CD1c-positive myeloid dendritic cell (primary cell): ENCODE results near the gene SLX4IP.

Experiments used
- DNase-seq: peaks from one replicate; pipeline ENCODE4 v3.0.0-alpha.2; 2016; ENCODE audit errors: extremely low spot score

Gene SLX4IP

DNA sequence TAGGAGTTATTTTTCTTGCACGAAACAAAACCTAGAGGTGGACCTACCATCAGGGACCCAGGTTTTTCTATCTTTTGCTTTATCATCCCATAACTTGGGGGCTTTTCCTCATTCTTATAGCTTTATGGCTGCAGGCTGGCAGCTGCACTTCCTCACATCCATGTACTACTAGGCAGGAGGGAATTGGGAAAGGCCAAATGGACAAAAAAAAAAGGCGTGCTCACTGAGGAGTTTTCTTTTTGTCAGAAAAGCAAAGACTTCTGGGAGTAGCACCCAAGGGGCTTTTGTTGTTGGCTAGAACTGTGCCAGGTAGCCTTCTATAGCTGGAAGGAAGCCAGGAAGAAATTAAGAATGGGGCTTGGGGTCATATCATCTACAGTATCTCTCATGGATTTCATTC lies 61.4 kb downstream of the SLX4IP start:
- no peak for DNase-seq

DNA sequence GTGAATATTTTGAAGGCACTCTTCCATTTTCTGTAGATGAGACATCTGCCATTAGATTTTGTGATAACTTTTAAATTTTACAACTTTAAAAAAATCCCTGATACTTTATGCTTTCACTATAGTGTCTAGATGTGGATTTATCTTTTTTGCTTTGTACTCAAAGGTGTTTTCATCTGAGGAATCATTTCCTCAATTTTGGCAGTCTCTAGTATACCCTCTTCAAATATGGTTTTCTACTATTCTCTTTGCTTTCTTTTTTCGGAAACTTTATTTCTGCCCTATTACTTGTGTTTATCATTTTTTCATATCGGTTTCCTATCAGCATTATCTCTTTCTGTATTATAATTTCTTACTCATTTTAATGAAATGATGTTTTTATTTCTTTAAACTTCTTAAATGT lies 62.2 kb downstream of the SLX4IP start:
- no peak for DNase-seq

DNA sequence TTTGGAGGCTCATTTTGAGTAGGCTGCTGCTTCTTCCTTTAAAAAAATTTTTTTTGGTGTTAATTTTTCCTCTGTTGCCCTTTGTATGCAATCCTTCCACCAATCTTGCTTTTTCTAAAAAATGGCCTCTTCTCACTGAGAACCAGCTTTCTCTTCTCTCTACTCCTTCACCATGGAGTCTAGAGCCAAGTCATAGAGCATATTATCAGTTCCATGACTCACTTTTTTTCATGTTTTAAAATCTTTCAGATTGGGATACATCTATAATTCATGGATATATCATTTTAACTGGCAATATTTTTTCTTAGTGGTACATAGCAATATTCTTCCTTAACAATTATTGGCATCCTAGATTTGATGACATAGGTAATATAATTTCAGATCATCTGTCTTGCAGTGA lies 62.7 kb downstream of the SLX4IP start:
- DNase-seq = no peak

DNA sequence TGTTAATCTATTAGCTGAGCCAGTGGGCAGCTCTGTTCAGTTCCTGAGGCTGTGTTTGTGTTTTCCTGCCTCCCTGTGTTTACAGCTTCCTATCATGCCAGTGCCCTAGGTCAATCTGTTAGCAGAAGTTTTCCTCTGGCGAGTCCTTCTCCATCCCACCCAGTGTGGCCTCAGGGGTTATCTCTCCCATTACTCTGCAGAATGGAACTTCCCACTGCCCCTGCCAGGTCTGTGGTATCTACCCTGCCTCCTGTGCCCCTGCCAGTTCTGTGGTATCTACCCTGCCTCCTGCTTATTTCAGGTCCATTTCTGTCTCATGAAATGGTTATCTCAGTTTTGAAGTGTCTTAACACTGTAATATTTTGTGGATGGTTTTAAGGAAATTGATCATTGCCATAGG lies 63.1 kb downstream of the SLX4IP start:
- DNase-seq = no peak

DNA sequence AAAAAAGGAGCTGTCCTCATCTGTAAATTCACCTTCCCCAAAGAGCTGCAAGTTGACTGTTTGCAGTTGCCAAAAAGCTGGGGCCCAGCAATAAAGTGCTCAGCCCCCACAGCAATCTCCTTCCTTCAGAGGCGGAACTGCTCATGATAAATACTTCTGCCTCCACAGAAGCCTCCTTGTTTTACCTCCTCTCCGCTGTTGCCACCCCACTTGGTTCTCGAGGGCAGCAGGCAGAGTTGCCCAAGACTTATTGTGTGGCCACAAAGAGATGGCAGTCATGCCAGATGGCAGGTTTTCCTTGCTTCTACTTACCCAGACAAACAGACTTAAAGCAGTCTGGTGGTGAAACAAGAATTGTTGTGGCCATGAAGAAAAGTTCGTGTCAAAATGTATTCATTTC lies 66.3 kb downstream of the SLX4IP start:
- peak; percentile 62 for DNase-seq

DNA sequence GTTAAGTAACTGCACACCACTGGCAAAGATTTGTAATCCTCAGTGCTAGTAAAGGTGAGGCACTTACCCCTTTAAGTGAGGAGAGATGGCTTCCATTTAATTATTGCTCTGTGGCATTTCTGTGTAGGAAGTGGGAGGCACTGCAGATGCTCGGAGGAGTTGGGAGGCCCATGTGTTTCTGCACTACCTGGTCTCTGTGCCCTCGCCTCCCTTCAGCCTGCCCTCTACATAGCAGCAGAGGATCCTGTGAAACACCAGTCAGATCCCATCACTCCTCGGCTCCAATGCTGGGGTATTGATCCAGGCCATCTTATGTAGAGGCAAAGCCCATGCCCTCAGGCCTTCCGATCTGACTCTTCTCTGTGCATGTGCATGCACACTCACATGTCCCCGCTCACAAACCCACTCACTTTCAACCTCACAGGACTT lies 67.0 kb downstream of the SLX4IP start:
- no peak for DNase-seq

DNA sequence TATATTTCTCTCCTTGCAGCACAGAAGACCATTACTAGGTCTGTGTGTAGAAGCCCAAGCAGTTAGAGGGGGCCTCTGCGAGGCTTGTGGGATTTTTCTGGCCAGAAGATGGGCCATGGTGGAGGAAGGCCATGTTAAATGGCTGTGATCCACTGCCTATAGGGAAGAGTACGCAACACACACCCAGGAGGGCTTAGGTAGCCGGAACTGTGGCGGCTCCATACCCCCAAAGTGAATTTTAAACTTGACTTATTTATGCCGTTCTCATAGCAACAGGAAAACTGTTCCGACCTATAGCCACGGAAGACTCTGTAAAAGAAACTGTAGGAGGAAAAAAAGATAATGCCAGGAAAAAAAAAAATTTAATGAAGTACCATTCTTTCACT lies 69.5 kb downstream of the SLX4IP start:
- DNase-seq = no peak

DNA sequence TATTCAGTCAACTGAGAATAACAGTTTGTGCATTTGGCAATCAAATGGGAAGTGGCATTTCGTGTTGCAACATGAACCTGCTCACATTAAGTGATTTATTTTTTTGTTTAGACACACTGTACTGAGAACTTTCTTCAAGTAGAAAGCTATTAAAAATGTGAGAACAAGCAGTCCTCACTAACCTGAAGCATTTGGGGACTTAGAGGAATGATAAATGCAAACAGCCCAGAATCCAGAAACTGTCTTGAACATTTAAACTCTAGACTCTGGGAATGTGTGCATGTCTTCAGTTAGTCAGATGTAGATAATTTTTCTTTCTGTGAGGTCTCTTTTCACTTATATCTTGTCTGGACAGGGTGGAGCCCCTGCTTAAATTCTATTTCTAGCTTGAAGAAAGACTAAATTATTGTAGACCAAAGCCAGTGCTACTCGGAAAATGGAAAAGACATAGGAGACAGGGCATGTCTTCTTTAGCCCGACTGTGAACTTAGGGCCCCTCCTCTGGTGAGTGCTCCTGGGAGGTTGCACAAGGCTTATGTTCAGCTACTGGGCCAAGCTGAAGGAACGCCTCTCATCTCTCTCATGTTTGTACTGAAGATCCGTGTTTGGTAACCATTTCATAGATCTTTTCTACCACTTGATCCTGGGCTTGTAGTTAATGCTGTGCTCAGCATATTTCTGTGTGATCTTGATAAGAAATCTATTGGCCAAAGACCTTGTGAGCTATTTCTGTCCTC lies 70.1 kb downstream of the SLX4IP start:
- peak; percentile 78 for DNase-seq

DNA sequence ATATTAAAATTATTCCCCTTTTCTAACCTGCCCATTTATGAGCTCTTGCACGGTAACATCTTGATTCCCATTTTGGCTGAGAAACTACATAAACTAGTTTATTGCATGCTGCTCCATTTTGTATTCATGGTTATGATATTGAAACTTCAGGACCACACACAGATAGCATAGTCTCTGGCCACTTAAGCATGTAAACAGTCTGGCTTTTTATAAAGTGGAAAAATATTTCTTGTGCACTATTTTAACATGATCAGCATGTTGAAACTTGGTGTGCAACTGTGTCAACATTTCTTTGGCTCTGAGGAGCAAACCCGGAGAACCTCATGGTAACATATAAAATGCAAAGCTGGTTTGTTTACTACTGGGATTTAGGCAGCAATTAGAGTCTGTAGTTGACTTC lies 70.7 kb downstream of the SLX4IP start:
- no peak for DNase-seq

DNA sequence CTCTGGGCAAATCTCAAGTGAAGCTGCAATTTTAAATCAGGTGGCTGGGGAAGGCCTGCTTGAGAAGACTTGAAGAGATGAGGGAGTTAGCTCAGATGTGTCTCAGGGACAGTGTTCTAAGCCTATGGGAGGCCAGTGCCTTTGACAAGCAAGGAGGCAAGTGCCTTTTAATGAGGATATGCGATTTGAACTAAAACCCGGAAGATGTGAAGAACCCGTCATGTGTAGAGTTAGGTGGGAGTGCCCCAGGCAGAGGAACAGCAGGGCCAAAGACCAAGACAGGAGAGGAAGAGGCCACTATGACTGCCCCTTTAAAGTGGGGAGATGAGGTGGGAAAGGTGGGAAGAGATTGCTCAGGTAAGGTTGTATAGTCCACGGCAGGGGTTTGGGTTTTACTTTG lies 71.9 kb downstream of the SLX4IP start:
- no peak for DNase-seq

DNA sequence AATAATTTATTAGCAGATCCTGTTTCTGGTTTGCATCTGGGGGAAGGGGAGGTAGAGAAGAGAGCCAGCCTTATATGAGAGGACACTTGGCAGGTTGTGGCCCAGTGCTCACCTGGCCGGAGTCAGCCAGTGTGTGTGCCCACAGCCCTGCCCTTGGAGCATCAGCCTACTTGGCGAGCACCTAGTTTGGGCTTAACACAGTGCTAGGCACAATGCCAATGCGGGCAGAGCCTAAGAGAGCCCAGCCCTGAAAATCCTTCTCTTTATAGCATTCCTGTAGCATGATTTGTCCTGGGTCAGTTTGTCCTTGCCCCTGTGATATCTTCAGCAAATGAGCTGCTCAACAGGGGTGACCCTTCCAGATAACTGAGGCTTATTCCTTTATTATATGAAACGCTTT lies 73.0 kb downstream of the SLX4IP start:
- DNase-seq = no peak

DNA sequence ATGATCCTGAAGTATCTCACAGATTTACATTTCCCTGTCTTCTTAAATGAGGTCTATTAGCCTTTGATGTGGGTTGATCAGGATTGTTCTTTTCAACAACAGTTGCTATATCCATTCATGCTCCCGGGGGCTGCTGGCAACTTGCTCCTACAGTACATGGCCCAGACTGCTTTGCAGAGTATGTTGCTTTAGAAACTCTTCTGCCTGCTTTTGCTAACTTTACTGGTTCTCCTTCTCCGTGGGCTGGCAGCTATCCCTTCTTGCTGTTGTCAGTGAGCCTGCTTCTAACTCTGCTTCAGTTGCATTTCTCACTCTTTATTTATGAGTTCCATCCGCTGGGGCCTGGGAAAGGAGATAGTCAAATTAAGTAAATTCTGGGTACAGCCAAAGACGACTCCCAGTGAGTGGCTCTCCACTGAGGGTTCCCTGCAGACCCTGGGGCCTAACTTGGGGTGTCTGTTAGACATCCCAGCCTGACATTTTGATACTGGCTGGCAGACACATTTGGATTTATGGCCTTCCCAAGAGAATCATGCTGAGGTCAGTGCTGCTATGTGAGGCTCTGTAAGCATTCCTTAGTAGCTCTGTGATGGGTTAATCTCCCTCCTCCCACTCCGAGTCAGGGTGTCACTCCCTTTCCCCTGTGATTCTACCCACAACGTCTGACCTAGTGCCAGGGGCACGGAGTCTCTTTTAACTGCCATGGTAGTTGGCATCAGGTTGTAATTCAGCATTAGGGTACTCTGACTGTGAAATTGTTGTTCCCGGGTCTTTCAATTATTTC lies 73.6 kb downstream of the SLX4IP start:
- no peak for DNase-seq

DNA sequence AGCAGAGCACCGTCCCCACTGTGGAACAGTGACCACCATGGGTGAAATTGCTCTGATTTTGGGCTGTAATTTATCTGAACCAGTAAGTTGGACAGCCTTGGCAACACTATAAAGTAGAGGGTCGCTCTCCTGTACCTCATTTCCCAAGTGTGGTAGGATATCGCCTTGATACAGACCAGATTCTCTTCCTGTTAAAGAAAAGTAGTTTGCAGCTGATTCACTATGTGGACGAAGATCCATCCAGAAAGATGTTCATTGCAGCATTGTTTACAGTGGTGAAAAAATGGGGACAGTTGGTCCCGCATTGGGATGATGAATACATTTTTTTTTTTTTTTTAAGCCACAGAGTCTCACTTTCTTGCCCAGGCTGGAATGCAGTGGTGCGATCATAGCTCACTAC lies 74.3 kb downstream of the SLX4IP start:
- no peak for DNase-seq

DNA sequence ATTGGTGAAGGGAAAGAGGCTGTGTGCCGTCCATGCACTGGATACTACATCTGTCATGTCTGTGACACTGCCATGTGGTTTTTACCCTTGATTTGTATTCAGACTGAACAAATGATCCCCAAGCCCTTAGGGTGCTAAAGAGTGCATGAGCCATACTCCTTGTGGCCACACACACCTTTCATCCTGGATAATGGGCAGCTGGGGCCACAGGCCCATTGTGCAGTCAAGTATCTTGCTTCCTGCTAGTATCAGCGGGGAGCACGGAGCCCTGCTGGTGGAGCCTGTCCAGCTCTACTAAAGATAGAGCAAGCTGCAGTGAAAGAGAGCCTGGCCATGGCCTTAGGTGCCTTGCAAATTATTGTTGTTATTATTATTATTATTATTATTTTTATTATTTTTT lies 75.1 kb downstream of the SLX4IP start:
- no peak for DNase-seq

DNA sequence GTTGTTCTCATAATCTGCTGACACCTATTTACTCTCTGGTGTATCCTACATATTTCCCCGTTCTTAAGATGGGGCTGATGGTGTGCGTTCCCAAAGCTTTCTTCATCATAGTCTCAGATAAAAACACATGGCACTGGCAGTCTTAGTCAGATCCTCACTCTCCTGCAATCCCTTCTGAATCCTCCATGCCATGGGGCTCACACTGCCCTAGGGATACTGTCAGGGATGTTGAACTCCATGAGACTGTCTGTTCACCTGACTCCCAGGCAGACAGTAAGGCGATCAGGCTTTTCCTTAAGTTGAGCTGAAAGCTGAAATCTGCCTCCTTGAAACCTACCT lies 76.0 kb downstream of the SLX4IP start:
- no peak for DNase-seq

DNA sequence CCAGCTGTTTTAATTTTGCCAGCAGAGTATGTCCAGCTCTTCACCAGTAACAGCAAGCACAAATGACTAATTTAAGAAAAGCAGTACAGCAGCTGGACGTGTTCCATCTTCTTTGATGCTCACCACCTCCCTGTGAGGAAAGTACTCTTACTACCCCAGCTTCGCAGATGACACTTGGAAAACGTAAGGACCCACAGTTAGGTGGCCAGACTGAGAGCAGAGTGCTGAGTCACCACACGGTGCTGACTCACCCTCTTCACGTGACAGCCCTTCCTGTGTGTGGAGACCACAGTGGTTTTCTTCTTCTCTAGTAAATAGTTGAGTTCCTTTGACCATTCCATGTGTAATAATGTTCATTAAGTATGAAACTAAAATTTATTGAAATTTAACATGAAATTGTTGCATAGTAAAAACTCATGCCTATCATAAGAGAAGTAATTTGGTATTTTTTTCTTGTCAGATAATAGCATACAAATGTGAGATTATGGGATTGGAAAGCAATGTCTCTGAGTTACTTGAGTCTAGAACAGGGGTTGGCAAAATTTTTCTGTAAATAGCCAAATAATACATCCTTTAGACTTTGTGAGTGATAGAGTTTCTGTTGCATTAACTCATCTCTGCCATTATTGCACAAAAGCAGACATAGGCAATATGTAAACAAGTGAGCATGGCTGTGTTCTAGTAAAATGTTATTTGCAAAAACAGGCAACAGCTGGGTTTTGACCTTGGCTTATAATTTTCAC lies 76.6 kb downstream of the SLX4IP start:
- peak; percentile 90 for DNase-seq

DNA sequence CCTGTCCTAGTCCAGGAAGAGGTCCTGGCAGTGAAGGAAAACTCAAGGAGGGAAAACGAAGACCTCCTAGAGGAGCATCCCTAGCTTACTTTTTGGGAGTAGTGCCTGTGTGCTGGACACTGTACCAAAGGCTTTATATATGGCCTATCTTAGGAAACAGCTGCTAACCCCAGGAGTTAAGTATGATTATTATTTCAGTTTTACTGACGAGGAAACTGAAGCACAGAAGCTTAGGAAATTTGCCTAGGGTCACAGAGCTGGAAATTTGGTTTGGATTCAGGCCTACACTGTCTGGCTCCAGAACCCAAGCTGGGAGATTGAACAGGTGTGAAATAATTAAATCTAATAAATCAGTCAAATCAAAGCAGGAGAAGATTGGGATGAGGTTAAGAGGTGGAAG lies 78.0 kb downstream of the SLX4IP start:
- no peak for DNase-seq

DNA sequence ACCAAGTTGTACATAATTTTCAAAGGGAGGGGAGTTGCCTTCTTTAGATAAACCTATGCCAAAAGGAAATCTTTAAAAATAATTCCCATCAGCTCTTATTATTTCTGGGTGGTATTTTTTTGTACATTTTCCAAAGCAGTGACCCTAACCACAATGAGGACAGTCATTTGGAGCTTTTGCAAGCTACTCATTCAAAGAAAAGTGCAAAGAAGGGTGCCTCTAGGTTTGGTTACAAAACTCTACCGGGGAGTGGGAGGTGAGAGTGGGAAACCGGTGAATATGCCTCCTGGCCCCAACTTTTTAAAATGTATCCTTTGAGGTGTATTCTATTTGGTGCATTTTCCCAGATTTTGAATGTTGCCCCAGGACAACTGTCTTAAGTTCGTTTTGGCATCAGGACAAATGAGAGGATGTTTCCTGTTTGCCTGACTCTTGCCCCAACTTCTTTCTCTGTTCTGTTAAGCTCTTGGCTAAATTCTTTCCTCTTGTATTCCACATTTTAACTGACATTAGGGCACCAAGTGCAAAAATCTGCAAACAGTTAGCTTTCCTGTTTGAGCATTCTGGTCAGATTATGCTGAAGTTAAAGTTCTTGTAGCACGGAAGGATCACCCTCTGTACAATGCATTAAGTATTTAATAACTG lies 78.9 kb downstream of the SLX4IP start:
- DNase-seq = no peak

DNA sequence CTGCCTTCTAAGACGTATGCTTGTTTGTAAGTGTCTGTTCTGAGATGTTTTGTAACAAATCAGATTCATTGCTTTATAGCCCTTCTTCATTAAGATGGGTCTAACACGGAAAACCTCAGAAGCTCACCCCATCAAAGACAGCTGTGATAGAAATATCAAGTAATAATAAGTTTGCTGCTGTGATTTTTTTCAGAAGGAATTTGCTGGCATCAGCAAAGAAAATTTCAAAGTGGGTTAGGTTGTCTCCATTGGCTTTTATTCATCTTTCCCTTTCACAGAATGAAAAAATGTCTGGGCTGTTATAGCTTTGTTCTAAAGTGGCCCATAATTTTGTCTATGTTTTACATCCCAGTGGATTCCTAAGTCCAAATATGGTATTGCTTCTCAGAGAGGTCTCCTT lies 81.4 kb downstream of the SLX4IP start:
- no peak for DNase-seq

DNA sequence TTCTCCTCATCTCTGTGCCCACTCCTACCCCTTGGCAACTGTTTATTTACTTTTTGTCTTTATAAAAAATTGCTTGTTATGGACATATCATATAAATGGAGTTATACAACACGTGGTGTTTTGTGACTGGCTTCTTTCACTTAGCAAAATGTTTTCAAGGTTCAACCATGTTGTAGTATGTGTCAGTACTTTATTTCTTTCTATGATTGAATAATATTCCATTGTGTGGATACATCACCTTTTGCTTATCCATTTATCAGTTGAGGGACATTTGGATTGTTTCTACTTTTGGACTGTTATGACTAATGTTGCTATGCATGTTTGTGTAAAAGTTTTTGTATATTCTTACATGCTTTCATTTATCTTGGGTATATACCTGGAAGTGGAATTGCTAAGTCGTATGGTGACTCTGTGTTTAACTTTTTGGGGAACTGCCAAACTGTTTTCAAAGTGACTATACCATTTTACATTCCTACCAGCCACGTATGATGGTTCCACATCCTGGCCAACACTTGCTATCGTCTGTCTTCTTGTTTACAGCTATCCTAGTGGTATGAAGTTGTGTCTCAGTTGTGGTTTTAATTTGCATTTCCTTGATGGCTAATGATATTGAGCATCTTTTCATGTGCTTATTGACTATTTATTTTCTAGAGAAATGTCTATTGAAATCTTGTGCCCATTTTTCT lies 84.4 kb downstream of the SLX4IP start:
- no peak for DNase-seq

DNA sequence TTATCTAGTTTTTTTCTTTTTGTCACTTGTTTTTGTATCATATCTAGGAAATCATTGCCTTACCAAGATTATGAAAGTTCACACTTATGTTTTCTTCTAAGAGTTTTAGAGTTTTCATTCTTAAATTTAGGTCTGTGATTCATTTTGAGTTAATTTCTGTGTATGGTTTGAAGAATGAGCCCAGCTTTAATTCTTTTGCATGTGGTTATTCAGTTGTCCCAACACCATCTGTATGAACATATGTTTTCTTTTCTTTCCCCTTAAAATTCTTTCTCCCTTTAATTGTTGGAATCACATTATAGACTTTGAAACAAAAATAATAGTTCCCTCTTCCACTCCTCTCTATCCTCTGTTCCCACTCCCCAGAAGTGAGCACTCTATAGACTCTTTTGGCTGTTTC lies 85.4 kb downstream of the SLX4IP start:
- DNase-seq = no peak
